GM19438 (cell line): ENCODE data around the gene CDK2.

ENCODE experiments used
- ATAC-seq: cut with Tn5 transposase; IDR thresholded peaks from one replicate; pipeline ENCODE4 v1.9.1; 2021; ENCODE audit warnings: low read depth; ENCODE audit not compliant: unreplicated experiment

The CDK2 gene

DNA sequence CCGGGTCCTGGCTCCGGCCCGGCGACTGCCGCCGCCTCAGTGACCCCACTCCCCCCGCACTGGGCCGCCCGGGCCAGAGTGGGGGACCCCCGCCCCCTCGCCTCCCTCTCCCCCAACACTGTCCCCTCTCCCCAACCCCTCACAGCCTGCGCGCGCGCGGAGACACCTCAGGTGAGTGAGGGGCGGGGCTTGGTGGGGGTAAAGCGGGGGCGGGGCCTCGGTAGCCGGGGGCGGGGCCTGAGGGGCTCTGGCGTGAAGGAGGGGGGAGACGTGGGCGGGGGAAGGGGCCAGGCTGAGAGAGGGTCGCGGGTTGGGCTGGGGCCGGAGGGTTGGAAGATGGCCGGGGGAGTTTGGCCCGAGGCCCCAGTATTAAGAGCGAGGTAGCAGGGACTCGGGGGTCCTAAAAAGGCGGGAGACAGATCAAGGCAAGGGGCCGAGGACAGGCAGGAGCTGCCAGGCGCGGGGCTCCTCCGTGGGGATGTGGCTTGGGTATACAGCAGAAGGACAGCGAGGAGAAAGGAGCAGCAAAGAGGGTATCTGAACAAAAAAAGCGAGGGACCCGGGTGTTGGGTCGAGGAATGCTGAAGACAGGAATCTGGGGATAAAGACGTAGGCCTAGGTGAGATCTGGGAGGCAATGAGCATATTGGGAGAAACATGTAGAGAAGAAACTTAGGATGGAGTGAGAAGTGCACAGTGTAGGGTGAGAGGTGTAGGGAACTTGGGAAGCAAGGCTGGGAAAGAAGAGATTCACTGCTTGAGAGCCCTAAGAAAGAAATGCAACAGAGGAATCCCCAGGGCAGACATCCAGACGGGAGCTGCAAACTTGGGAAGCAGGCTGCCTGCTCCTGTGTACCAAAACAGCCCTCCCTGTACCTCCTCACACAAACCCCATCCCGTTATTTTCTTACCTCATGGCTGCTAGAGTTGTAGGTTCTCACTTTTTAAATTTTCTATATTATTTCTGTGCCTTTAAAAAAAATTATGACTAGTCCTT lies 41.2 kb downstream of the CDK2 start:
- ATAC-seq, result peak; percentile 50

DNA sequence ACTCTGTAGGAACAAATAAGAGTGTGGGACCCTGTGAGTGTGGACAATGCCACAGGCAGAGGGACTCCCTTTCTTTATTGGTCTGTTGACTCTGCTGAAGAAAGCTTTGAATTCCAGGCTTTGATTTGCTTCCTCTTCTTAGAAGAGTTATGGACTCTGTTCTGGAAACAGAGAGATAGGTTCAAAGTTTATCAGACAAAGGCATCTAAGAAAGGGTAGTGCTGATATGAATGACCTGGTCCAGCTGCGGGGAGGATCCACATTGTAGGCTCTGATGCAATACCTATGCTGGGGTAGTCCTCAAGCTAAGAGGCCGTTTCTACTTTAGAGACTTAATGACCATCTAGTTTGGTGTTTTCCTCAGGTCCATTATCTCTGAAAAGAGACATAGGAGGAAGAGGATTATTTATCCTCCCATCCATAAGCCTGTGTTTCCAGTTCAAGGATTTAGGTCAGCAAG lies 43.5 kb downstream of the CDK2 start:
- no peak for ATAC-seq

- ATAC-seq, result no peak
Measured at GRCh38 chr12:56011509-56012090, 45.0 kb downstream of the CDK2 start.

- ATAC-seq, result no peak
Measured at GRCh38 chr12:56013482-56013881, 46.9 kb downstream of the CDK2 start.

- no peak for ATAC-seq
Measured at GRCh38 chr12:56014205-56014604, 47.6 kb downstream of the CDK2 start.

DNA sequence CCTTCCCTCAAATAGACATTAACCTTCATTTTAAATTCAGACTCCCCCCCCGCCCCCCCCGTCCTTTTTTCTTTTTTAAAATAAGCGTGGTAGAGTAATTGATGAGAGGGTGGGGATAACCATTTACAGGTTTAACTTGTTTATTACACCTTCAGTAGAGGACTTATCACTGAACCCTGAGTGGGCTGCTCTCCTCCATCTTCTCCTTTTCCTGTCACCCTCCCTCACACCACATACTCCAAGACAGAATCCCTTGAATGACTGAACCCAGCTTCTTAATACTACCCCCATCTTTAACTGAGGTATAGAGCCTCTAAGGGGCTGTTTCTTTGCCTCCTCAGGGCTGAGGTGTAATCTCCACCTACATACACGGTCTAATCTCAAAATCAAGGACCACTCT lies 50.6 kb downstream of the CDK2 start:
- no peak for ATAC-seq

GRCh38 chr12:56018356-56018755 lies 51.7 kb downstream of the CDK2 start:
- no peak for ATAC-seq

GRCh38 chr12:56020423-56021184 lies 54.0 kb downstream of the CDK2 start, which contains the start of gene IKZF4:
Gene IKZF4 (plus strand): TSS chr12:56021043. CDS start chr12:56021494, 451 bp downstream.
- no peak for ATAC-seq

DNA sequence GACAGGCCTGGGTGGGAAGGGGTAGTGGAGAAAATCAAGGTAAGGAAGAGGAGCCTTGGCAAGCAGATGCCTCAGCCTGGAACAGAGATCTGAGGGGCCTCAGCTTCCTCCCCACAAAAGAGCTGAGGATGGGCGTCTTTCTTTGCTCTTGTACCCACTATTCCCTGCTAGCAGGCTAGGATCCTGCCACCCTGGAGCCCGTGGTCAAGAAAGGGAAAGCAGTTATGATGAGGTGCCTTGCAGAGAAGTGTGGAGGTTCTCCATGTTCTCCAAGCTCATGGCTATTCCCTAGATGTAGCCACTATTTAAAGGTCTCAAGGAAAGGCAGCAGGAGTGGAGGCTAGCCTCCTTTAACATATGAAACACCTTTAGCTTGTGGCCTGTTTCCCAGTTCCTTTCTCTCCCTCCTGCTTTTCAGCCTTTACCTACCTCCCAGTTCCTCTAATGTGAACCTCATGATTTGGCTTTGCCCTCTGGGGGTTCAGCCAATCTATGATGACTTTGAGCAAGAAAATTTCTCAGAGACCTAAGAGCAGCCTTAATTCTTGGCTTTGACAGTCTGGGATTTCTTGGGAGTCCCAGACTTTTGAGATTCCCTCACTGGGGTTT lies 55.4 kb downstream of the CDK2 start:
- no peak for ATAC-seq
